ENCODE results near the gene SND1.

SND1 gene

GRCh38 chr7:128008141-128008540 lies 356.1 kb downstream of the SND1 start:
- no peak for DNase-seq

- no peak for DNase-seq
Measured at GRCh38 chr7:128008744-128009143, 356.8 kb downstream of the SND1 start.

GRCh38 chr7:128010391-128011127 lies 358.6 kb downstream of the SND1 start:
- no peak for DNase-seq

GRCh38 chr7:128011131-128011661 lies 359.2 kb downstream of the SND1 start:
- no peak for DNase-seq

- no peak for DNase-seq
Measured at GRCh38 chr7:128014811-128015210, 362.8 kb downstream of the SND1 start.

GRCh38 chr7:128017460-128017859 lies 365.5 kb downstream of the SND1 start:
- DNase-seq, result no peak

- DNase-seq, result no peak
Measured at GRCh38 chr7:128017862-128018845, 366.2 kb downstream of the SND1 start.

- no peak for DNase-seq
Measured at GRCh38 chr7:128019288-128019687, 367.3 kb downstream of the SND1 start.

- no peak for DNase-seq
Measured at GRCh38 chr7:128020159-128020558, 368.2 kb downstream of the SND1 start.

GRCh38 chr7:128021366-128021765 lies 369.4 kb downstream of the SND1 start:
- no peak for DNase-seq

- no peak for DNase-seq
Measured at GRCh38 chr7:128022631-128023532, 370.9 kb downstream of the SND1 start.

- no peak for DNase-seq
Measured at GRCh38 chr7:128024151-128024550, 372.2 kb downstream of the SND1 start.

GRCh38 chr7:128025380-128025779 lies 373.4 kb downstream of the SND1 start:
- DNase-seq, result no peak

- no peak for DNase-seq
Measured at GRCh38 chr7:128025819-128026218, 373.8 kb downstream of the SND1 start.

- DNase-seq, result no peak
Measured at GRCh38 chr7:128026551-128026950, 374.6 kb downstream of the SND1 start.

- DNase-seq, result no peak
Measured at GRCh38 chr7:128027485-128027980, 375.5 kb downstream of the SND1 start.

GRCh38 chr7:128029405-128029995 lies 377.5 kb downstream of the SND1 start:
- DNase-seq, result no peak

- no peak for DNase-seq
Measured at GRCh38 chr7:128030263-128030653, 378.3 kb downstream of the SND1 start.

GRCh38 chr7:128030654-128031611 lies 378.9 kb downstream of the SND1 start, which contains the start of gene LRRC4:
LRRC4 (minus strand) TSS chr7:128031437; CDS start chr7:128030640, 797 bp downstream.
- DNase-seq, result peak in 1 of 2 donors; percentile 25

- peak; percentile 49 to 50 for DNase-seq
Measured at GRCh38 chr7:128031901-128032604, 380.1 kb downstream of the SND1 start.
